Common myeloid progenitor, CD34-positive (primary cell): Measurements from ENCODE around the gene LRRN2.
"Not testable (repeated sequence)": the region's sequence is repeated elsewhere in the genome, so short reads cannot be mapped to it uniquely, and the experiment has no call there.

Source experiments
- CTCF ChIA-PET: fragments of 350-600 bp; sonication (Branson Sonifier 250); formaldehyde crosslinking; loops from one replicate; lab custom pipeline; 2021; ENCODE audit warnings: antibody characterized with exemption; lab: Charles Lee
- POLR2A ChIA-PET: fragments of 350-600 bp; sonication (Branson Sonifier 250); formaldehyde crosslinking; loops from one replicate; lab custom pipeline; 2021; ENCODE audit warnings: antibody characterized with exemption; lab: Charles Lee
- DNase-seq, 3 donors: peaks; one replicate each; pipeline versions ENCODE4 v3.0.0 to v3.0.0-alpha.2; 2013
- H3K27ac ChIP-seq, 2 experiments: 1 replicate in 1 of 2; 2 replicates in 1 of 2; pipeline ENCODE4 v1.7.0; 2013; ENCODE audit warnings: inconsistent platforms in 2 of 2, low read length in 2 of 2, mild to moderate bottlenecking in 2 of 2, low read depth in 1 of 2, moderate library complexity in 1 of 2; ENCODE audit not compliant: severe bottlenecking in 2 of 2, insufficient read depth in 1 of 2, poor library complexity in 1 of 2
- H3K27me3 ChIP-seq, 5 experiments: replicated peaks in 2 of 5; 1 replicate in 3 of 5; 2 replicates in 2 of 5; pipeline versions ENCODE4 v1.6.1 to v1.7.0; 2013; ENCODE audit warnings: low read length in 4 of 5, mild to moderate bottlenecking in 2 of 5, moderate library complexity in 2 of 5, inconsistent platforms in 1 of 5; ENCODE audit not compliant: insufficient read depth in 5 of 5, control insufficient read depth in 4 of 5
- H3K36me3 ChIP-seq, 4 experiments: 1 replicate in 2 of 4; 2 replicates in 2 of 4; pipeline versions ENCODE4 v1.6.1 to v1.7.0; 2013; ENCODE audit warnings: low read length in 3 of 4, control low read depth in 1 of 4, mild to moderate bottlenecking in 1 of 4; ENCODE audit not compliant: control insufficient read depth in 4 of 4, insufficient read depth in 4 of 4
- H3K4me1 ChIP-seq, 4 experiments: 1 replicate in 3 of 4; 2 replicates in 1 of 4; pipeline versions ENCODE4 v1.6.1 to v1.7.1; 2013; ENCODE audit warnings: low read length in 3 of 4, mild to moderate bottlenecking in 3 of 4, control low read depth in 1 of 4, inconsistent platforms in 1 of 4, moderate library complexity in 1 of 4; ENCODE audit not compliant: control insufficient read depth in 4 of 4, insufficient read depth in 4 of 4; ENCODE audit errors: control extremely low read depth in 1 of 4
- H3K4me3 ChIP-seq, 7 experiments: 1 replicate in 4 of 7; 2 replicates in 3 of 7; pipeline versions ENCODE4 v1.5.1 to v1.7.0; 2013; ENCODE audit warnings: mild to moderate bottlenecking in 7 of 7, low read length in 6 of 7, moderate library complexity in 6 of 7, inconsistent platforms in 2 of 7, low read depth in 2 of 7, control low read depth in 1 of 7; ENCODE audit not compliant: insufficient read depth in 4 of 7, control insufficient read depth in 1 of 7; ENCODE audit errors: extremely low read depth in 1 of 7
- H3K9me3 ChIP-seq, 5 experiments: 1 replicate in 4 of 5; 2 replicates in 1 of 5; pipeline versions ENCODE4 v1.6.1 to v1.7.1; 2013; ENCODE audit warnings: low read length in 4 of 5, mild to moderate bottlenecking in 2 of 5, inconsistent platforms in 1 of 5, low read depth in 1 of 5, moderate library complexity in 1 of 5; ENCODE audit not compliant: control insufficient read depth in 4 of 5, insufficient read depth in 2 of 5; ENCODE audit errors: control extremely low read depth in 1 of 5
- WGBS: methylation state at CpG from one replicate; pipeline ENCODE4 v1.1.5; 2013; ENCODE audit not compliant: insufficient coverage; 5-methylcytosine and 5-hydroxymethylcytosine counted together

The LRRN2 gene

DNA sequence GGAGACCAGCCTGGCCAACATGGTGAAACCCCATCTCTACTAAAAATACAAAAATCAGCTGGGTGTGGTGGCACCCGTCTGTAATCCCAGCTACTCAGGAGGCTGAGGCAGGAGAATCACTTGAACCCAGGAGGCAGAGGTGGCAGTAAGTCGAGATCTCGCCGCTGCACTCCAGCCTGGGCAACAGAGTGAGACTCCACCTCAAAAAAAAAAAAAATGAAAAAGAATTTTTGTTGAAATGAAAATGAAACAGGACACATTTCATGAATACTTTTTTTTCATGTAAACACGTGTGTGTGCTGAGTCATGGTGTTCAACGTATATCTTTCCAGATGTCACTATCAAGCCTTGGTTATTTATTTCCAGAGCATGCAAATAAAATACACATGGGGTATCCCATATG is 5.8 kb upstream of the LRRN2 start:
- H3K36me3 ChIP-seq, POLR2A ChIA-PET, H3K27ac ChIP-seq, H3K9me3 ChIP-seq, H3K4me3 ChIP-seq: not testable (repeated sequence)
- CTCF ChIA-PET, result interaction anchor here (1.1 to 1.3 kb wide), 2 partner anchors 10 to 116 kb away, joined by 3 read pairs; no protein-coding TSS in a partner anchor
- 100% methylated on average over 1 of the region's 6 CpGs for WGBS
- DNase-seq, result peak; percentile 65 to 86 (median 84)
- peaks cover 0 to 17% (median 6%) of the 10 kb centered on the region in 4 experiments for H3K4me1 ChIP-seq
- peaks cover 0 to 14% (median 5%) of the 10 kb centered on the region in 5 experiments for H3K27me3 ChIP-seq

GRCh38 chr1:204688776-204689175 is 3.2 kb upstream of the LRRN2 start:
- ChIA-PET POLR2A (no interaction called here), CTCF (interaction anchor here (0.9 to 2.2 kb wide), 2 partner anchors 9 to 118 kb away, joined by 3 to 6 read pairs; no protein-coding TSS in a partner anchor)
- DNase-seq, result no peak
- Histone ChIP-seq H3K27me3 (peaks cover 2 to 33% (median 6%) of the 10 kb centered on the region in 5 experiments), H3K36me3 (no peaks in the 10 kb centered on the region), H3K4me1 (peaks cover 9 to 35% (median 22%) of the 10 kb centered on the region in 4 experiments), H3K4me3 (no peak overlapping the region), H3K9me3 (no peaks in the 10 kb centered on the region), H3K27ac (no peak overlapping the region)
- 100% methylated on average over 1 of the region's 2 CpGs for WGBS

GRCh38 chr1:204688007-204688406 is 2.5 kb upstream of the LRRN2 start:
- Histone ChIP-seq H3K27ac (no peak overlapping the region), H3K4me1 (peaks cover 9 to 41% (median 29%) of the 10 kb centered on the region in 4 experiments), H3K36me3 (no peaks in the 10 kb centered on the region), H3K27me3 (peaks cover 2 to 33% (median 6%) of the 10 kb centered on the region in 5 experiments), H3K4me3 (no peak overlapping the region), H3K9me3 (no peaks in the 10 kb centered on the region)
- no peak for DNase-seq
- WGBS, result no CpG with 5 or more reads among the region's 2 CpGs
- ChIA-PET POLR2A (no interaction called here), CTCF (interaction anchor here (2.2 kb wide), 1 partner anchor 119 kb away, joined by 6 read pairs; no protein-coding TSS in a partner anchor)

- DNase-seq, result peak; percentile 36 to 81 (median 74)
- Histone ChIP-seq H3K9me3 (no peaks in the 10 kb centered on the region), H3K4me1 (peaks cover 0 to 28% (median 27%) of the 10 kb centered on the region in 4 experiments), H3K36me3 (no peaks in the 10 kb centered on the region), H3K27me3 (peaks cover 2 to 33% (median 6%) of the 10 kb centered on the region in 5 experiments), H3K4me3 (peak overlapping the region; percentile 42 to 75 (median 62)), H3K27ac (no peak overlapping the region)
- 0% methylated on average over 31 of the region's 42 CpGs for WGBS
- ChIA-PET CTCF (interaction anchor here (1.8 kb wide), 1 partner anchor 12 kb away, joined by 7 read pairs; no protein-coding TSS in a partner anchor), POLR2A (no interaction called here)
Observed at GRCh38 chr1:204684571-204685235, 835 bp downstream of the LRRN2 start.

DNA sequence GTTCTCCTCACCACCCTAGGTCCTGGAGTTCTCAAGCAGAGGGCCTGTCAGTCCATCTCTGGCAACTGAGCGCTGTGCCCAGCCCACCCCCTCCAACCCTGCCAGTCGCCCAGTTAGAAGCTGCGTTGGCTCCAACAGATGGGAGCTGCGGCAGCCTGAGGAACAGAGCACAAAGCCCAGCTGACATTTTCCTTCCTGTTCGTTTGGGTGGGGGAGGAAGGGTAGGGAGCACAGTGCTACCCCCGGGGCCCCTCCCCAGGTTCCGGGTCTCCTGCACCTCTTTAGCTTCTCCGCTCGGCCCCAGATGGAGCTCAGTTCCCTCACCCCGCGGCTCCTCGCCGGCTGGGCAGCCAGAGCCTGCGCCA is 1.4 kb downstream of the LRRN2 start:
- ChIA-PET CTCF (interaction anchor here (1.1 to 1.8 kb wide), 2 partner anchors 12 to 123 kb away, joined by 3 to 7 read pairs; no protein-coding TSS in a partner anchor), POLR2A (no interaction called here)
- Histone ChIP-seq H3K4me3 (peak overlapping the region in 6 of 7 experiments; percentile 42 to 75 (median 66)), H3K27ac (no peak overlapping the region), H3K27me3 (peaks cover 2 to 33% (median 6%) of the 10 kb centered on the region in 5 experiments), H3K9me3 (no peaks in the 10 kb centered on the region), H3K4me1 (peaks cover 0 to 28% (median 27%) of the 10 kb centered on the region in 4 experiments), H3K36me3 (no peaks in the 10 kb centered on the region)
- 3% methylated on average over 8 of the region's 14 CpGs for WGBS
- DNase-seq, result peak in 2 of 3 donors; percentile 41 to 52

- Histone ChIP-seq H3K4me1 (peaks cover 0 to 28% (median 27%) of the 10 kb centered on the region in 4 experiments), H3K36me3 (no peaks in the 10 kb centered on the region), H3K27ac (no peak overlapping the region), H3K4me3 (peak overlapping the region in 5 of 7 experiments; percentile 59 to 75 (median 69)), H3K27me3 (peaks cover 2 to 33% (median 6%) of the 10 kb centered on the region in 5 experiments), H3K9me3 (no peaks in the 10 kb centered on the region)
- CTCF ChIA-PET, result interaction anchor here (1.0 to 1.8 kb wide), 4 partner anchors 11 to 129 kb away, joined by 3 to 7 read pairs (median 3); no protein-coding TSS in a partner anchor
- WGBS, result 52% methylated on average over 8 of the region's 10 CpGs
- POLR2A ChIA-PET, result no interaction called here
- peak in 2 of 3 donors; percentile 30 to 32 for DNase-seq
Observed at GRCh38 chr1:204683284-204684205, 2.0 kb downstream of the LRRN2 start.
